Smooth muscle cell of the brain vasculature (primary cell): ENCODE data around the gene STC2.

ENCODE experiments used
- DNase-seq: peaks from one replicate; pipeline ENCODE4 v3.0.0-alpha.2; 2012; ENCODE audit warnings: low read depth, low spot score

The STC2 gene

DNA sequence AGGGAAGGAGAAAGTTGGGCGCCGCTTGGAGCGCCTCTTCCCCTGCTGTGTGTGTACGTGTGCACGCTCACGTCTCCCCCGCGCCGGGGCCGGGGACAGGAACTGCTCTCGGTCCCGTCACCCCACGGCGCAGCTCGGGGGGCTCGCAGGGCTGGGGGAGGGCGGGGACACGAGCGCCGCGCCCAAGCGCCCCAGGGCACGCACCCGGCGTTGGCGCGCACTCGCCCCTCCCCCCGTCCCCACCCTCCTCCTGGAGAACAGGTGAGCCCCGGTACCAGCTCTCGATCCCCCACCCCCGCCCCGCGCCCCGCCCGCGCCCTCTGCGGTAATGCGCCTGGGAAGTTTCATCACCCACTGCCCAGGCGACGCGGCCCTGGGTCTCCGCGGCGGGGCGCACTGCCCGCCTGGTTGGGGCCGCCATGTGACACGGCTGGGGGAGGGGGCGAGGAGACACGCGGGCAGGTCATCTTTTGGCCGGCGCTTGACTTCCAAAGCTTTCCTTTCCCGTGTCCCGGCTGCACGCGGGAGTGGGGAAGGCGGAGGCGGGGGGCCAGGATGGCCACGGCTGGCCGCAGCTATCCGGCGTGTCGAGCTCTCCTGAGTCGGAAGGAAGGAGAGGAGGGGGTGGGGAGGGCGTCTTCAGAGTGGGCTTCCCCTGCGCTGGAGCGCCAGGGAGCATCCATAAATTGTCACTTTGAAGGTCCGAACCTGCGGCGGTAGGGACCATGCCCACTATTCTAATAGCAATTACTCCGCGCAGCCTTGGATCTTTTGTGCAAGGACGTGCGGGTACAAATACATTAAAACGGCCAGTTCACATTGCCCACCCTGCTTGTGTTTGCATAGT lies 1.5 kb upstream of the STC2 start:
- DNase-seq = no peak

GRCh38 chr5:173328844-173329490 lies 753 bp upstream of the STC2 start:
- no peak for DNase-seq

- no peak for DNase-seq
These were observed 898 bp downstream of the STC2 start for GRCh38 chr5:173327084-173327947.

- DNase-seq = no peak
These were observed 1.7 kb downstream of the STC2 start for GRCh38 chr5:173326501-173326960.

DNA sequence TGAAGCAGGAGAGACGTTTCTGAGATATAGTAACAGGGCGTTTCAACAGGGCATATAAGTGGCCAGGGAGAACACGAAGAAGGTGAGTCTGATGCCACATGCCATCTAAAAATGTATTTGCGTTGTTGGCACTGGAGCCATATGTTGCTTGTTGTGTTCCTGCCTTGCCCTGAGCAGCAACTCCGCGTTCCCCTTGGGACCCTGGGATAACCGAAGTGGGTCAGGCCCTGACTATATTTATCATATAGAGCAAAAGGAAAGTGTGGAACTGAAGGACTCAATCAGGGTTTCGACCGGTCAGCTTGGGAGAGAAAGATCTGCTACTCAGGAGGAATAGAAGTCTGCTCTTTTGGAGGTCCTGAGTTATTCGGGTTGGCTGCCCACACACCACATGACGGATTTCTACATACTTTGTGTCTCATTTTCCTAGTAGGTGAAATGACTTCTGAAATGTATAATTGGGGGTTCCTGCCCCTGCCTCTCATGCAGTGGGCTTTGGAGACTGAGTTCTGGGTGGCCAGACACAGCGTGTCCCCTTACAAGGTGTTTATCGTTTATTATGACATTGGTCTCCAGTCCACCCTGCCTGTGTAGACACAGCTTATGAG lies 3.0 kb downstream of the STC2 start:
- no peak for DNase-seq

- no peak for DNase-seq
These were observed 3.9 kb downstream of the STC2 start for GRCh38 chr5:173324115-173325001.

GRCh38 chr5:173323799-173324114 lies 4.5 kb downstream of the STC2 start:
- DNase-seq = no peak

GRCh38 chr5:173323106-173323798 lies 5.0 kb downstream of the STC2 start:
- no peak for DNase-seq

DNA sequence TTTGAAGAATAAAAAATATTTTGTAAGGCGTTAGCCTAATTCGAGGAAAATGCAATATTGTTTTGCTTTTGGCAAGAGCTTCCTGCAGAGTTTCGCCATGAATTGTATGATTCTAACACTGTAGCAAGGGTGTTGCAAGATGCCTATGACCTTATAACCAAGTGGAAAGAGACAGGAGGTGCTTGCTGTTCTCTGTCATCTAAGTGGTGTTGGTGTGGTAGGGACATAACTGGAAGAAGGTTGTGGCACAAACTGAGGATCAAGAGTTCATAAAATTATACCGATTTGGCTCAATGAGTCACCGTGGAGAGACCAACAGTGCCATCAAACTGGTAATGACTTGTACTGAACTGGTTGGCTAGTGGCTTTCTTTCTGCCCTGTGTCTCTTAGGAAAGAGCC lies 6.3 kb downstream of the STC2 start:
- DNase-seq = no peak

DNA sequence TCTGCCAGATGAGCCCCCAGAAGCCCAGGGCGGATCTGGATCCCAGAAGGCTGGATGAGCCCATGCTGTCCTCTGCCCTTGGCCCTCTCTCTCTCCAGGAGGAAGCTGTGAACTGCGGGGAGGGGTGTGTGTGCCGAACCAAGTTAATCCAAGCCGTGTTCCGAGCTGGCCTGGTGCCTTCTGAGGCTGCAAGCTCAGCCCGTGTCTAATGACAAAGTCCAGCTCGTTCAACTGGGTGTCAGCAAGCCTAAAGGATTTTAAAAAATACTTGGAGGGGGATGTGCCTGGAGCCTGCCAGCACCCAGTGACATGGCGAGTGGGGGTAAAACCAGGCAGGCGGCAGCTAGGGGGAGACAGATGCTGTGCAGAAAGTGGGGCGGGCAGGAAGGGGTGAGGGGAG lies 8.0 kb downstream of the STC2 start:
- DNase-seq = no peak

GRCh38 chr5:173319646-173320045 lies 8.6 kb downstream of the STC2 start:
- no peak for DNase-seq

DNA sequence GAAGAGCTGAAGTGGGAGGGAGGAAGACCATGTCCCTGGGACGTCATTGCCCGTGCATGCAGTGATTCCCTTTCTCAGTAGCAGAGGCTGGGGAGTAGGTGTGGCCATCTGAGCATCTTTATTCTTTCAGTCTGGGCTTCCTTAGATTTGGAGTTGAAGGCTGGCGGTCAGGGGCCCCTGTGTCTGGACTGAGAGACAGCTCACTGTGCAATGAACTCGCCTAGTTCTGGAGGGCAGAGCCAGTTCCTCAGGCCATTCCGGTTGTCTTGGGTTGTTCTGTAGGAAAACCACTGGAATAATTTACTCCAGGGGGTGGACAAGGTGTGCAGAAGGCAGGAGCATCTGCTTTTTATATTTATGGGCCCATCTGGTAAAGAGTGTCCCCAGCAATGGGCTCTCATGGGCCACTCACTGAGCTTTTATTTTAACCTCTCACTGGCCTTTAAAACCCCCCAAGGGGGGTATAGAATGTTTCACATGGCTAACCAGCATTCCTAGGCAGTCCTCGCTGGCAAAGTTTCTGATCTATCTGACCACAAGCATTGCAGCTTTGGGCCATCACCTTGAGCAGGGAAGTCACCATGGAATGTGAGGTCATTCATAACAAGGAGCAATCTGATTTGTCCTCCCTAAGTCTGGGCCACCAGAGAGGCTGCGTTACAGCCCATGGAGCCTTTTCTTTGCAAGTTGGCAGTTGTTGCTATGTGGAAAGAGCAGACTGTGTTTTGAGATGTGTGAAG lies 9.2 kb downstream of the STC2 start:
- DNase-seq = no peak

DNA sequence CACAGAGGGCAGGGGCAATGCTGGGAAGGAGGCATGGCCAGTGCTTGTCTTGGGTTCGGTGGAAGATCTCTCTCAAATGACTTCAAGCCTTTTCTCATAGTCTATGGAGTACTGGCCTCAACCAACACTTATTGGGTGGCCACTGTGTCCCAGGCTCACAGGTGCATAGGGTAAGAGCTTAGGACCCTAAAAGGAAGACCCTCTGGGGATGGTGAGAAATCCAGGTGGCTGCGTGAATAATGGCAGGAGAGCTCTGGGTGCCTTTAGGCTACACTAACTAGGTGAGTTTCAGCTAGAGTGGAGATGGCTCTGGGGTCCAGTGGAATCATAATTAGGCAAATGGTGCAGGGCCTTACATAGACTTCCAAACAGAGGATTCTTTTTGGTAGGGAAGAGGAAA lies 9.9 kb downstream of the STC2 start:
- DNase-seq = no peak

- DNase-seq = no peak
These were observed 10.4 kb downstream of the STC2 start for GRCh38 chr5:173317852-173318251.

DNA sequence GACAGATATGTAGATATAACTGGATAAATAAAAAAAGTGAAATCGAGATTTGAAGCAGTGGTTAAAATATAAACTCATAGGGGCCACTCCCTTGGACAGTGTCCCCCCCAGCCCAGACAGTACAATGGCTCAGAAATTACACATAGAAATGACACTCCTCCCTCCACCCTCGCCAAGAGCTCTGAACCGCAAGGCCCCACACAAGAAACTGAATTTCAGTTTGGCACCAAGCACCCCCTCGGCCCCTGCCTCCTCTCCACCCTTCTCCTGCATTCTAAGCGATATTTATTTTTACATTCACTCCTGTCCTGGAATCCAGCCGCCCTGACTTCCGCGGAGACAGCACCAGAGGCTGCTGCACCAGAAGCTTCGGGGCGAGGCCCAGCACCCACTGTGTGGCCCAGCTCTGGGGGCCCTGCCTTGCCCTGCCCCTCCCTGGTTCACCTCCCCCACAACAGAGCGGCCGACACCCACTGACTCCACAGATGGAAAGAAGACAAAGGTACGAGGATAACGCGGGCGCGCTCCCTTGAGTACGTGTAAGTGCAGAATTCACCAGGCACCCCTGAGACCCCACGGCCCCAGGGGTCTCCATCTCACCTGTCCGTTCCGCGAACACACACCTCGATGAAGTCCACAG lies 11.0 kb downstream of the STC2 start:
- no peak for DNase-seq

DNA sequence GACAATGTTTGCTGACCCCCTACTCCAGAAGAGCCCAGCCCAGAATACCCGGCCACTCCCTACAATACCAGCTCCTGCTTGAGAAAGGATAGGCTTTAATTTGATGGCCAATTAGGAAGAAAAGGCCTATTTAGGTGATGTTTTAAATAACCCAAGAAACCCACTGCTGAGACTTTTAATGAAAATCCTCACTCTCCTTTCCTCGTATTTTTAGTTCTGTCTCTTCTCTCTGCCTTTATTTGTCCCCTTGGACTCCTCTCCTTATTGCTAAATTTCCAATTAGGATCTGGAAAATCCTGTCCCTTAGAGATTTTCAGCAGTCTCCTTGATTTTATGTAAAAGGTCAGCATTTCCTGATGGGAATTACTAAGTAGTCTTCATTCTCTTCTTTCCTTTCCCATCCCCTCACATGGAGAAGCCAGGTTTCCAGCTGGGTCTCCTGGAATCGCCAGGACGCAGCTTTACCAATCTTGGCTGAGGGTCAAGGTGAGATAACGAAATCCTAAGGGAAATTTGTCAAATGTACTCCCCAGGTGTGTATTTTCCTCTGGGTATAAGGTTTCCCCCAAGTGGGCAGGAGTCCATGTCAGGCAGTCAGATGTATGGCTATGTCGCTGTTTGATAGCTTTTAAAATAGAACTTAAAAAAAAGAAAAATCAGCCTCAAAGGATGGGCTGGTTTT lies 11.7 kb downstream of the STC2 start:
- DNase-seq = no peak

GRCh38 chr5:173315495-173316338 lies 12.5 kb downstream of the STC2 start:
- peak; percentile 92 for DNase-seq
